ENCODE results near the gene CANT1. TPM values are rescaled to one million over a fixed set of nuclear protein-coding genes. Genes with fewer than 3 reads are reported as not detected.

Gene CANT1
- total RNA-seq, 1 experiment from 2014 or later, result 97.1 TPM

DNA sequence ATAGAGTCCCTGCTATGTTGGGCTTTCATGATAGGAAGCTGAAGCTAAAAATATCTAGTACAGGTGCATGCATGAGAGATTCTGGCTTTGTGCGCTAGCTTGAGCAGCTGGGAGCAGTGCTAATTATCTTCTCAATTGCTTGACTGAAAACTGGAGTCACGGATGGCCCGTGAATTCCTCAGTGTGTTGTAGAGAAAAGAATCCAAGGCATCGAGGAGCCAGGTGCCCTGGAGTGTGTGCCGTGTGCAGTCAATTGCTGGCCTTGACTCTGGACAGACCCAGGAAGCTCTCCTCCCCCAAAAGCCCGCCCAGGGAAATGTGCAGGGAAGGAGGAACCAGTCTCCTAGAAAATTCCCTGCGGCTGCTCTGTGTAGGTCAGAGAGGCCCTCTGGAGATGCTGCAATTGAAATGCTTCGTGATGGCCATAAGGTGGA, 44.1 kb downstream of the CANT1 start:
- Histone ChIP-seq H3K9ac (ENCODE audit: low read length) (no peak overlapping the region), H3K4me3 (replicated peaks in 1 of 2; ENCODE audit: low read depth in 1 of 2, low read length in 2 of 2) (no peak overlapping the region), H3K9me3 (ENCODE audit: control insufficient read depth in 1 of 2, insufficient read depth in 1 of 2, low read depth in 1 of 2, low read length in 2 of 2) (no peaks in the 10 kb centered on the region), H4K20me1 (ENCODE audit: insufficient read depth) (no peaks in the 10 kb centered on the region), H3K27me3 (ENCODE audit: insufficient read depth, low read length) (no peaks in the 10 kb centered on the region), H2AFZ (ENCODE audit: low read depth, low read length, poor library complexity, severe bottlenecking) (no peak overlapping the region), H3K79me2 (ENCODE audit: insufficient read depth, low read length) (peaks cover 7% of the 10 kb centered on the region; the same call in 1 of the 2 replicates), H3K36me3 (ENCODE audit: control insufficient read depth in 1 of 2, insufficient read depth in 2 of 2, low read length in 2 of 2) (peaks cover 6 to 11% of the 10 kb centered on the region in 2 experiments; a peak in 2 of 4 replicates), H3K4me1 (ENCODE audit: control insufficient read depth in 1 of 2, insufficient read depth in 2 of 2, low read length in 2 of 2) (peaks cover 19 to 37% of the 10 kb centered on the region in 2 experiments), H3K27ac (ENCODE audit: low read depth, low read length) (no peak overlapping the region), H3K9me2 (ENCODE audit: insufficient read depth) (no peaks in the 10 kb centered on the region), H3K4me2 (ENCODE audit: low read length) (no peak overlapping the region)
- POLR2A ChIA-PET, result interaction anchor here (1.0 kb wide), 2 partner anchors 99 to 104 kb away, joined by 3 read pairs; no protein-coding TSS in a partner anchor
- no TSS peak for BruUV-seq (replicated peaks)
- TF ChIP-seq ELF1 (IDR thresholded peaks at IDR 0.05; ENCODE audit: borderline replicate concordance, low read depth), result no peak
- no peak for TF ChIP-seq ZNF274 (IDR thresholded peaks at IDR 0.05; ENCODE audit: low read depth, low read length)
- no peak for TF ChIP-seq SP1 (IDR thresholded peaks at IDR 0.05; ENCODE audit: low read depth)
- TF ChIP-seq FOSL1 (IDR thresholded peaks at IDR 0.05; ENCODE audit: low read depth), result no peak
- TF ChIP-seq POLR2A (IDR thresholded peaks at IDR 0.05; ENCODE audit: borderline replicate concordance, extremely low read depth, insufficient read depth, insufficient read length), result no peak
- TF ChIP-seq TCF7L2 (IDR thresholded peaks at IDR 0.05; ENCODE audit: borderline replicate concordance, extremely low read depth, insufficient read depth, insufficient read length), result no peak
- no peak for TF ChIP-seq JUND (IDR thresholded peaks at IDR 0.05)
- TF ChIP-seq, protein P1, sequence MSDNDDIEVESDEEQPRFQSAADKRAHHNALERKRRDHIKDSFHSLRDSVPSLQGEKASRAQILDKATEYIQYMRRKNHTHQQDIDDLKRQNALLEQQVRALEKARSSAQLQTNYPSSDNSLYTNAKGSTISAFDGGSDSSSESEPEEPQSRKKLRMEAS (IDR thresholded peaks at IDR 0.05), result no peak
- no peak for TF ChIP-seq SIN3A (IDR thresholded peaks at IDR 0.05; ENCODE audit: low read depth)
- no peak for TF ChIP-seq CBX3 (IDR thresholded peaks at IDR 0.05; ENCODE audit: low read depth)
- no peak for TF ChIP-seq ZFX (IDR thresholded peaks at IDR 0.05)
- no peak for TF ChIP-seq EZH2 (IDR thresholded peaks at IDR 0.05)
- TF ChIP-seq, protein P2, sequence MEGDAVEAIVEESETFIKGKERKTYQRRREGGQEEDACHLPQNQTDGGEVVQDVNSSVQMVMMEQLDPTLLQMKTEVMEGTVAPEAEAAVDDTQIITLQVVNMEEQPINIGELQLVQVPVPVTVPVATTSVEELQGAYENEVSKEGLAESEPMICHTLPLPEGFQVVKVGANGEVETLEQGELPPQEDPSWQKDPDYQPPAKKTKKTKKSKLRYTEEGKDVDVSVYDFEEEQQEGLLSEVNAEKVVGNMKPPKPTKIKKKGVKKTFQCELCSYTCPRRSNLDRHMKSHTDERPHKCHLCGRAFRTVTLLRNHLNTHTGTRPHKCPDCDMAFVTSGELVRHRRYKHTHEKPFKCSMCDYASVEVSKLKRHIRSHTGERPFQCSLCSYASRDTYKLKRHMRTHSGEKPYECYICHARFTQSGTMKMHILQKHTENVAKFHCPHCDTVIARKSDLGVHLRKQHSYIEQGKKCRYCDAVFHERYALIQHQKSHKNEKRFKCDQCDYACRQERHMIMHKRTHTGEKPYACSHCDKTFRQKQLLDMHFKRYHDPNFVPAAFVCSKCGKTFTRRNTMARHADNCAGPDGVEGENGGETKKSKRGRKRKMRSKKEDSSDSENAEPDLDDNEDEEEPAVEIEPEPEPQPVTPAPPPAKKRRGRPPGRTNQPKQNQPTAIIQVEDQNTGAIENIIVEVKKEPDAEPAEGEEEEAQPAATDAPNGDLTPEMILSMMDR (IDR thresholded peaks at IDR 0.05 in 2 of 3, conservative IDR thresholded peaks at IDR 0.05 in 1 of 3; ENCODE audit: borderline replicate concordance in 1 of 3, insufficient read depth in 1 of 3, low read depth in 2 of 3, low read length in 2 of 3), result no peak
- TF ChIP-seq, protein P3, sequence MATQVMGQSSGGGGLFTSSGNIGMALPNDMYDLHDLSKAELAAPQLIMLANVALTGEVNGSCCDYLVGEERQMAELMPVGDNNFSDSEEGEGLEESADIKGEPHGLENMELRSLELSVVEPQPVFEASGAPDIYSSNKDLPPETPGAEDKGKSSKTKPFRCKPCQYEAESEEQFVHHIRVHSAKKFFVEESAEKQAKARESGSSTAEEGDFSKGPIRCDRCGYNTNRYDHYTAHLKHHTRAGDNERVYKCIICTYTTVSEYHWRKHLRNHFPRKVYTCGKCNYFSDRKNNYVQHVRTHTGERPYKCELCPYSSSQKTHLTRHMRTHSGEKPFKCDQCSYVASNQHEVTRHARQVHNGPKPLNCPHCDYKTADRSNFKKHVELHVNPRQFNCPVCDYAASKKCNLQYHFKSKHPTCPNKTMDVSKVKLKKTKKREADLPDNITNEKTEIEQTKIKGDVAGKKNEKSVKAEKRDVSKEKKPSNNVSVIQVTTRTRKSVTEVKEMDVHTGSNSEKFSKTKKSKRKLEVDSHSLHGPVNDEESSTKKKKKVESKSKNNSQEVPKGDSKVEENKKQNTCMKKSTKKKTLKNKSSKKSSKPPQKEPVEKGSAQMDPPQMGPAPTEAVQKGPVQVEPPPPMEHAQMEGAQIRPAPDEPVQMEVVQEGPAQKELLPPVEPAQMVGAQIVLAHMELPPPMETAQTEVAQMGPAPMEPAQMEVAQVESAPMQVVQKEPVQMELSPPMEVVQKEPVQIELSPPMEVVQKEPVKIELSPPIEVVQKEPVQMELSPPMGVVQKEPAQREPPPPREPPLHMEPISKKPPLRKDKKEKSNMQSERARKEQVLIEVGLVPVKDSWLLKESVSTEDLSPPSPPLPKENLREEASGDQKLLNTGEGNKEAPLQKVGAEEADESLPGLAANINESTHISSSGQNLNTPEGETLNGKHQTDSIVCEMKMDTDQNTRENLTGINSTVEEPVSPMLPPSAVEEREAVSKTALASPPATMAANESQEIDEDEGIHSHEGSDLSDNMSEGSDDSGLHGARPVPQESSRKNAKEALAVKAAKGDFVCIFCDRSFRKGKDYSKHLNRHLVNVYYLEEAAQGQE (IDR thresholded peaks at IDR 0.05; ENCODE audit: low read depth), result no peak
- no peak for TF ChIP-seq POLR2AphosphoS5 (IDR thresholded peaks at IDR 0.05; ENCODE audit: low read depth, low read length)
- no peak for TF ChIP-seq EGR1 (IDR thresholded peaks at IDR 0.05; ENCODE audit: low read depth)
- intact Hi-C loops (cut with micrococcal nuclease), result no loop called here
- RAD21 ChIA-PET (ENCODE audit: low non-redundant PET in 1 of 2, low total read pairs in 2 of 2, uncharacterized antibody in 2 of 2, unreplicated experiment in 2 of 2), result no interaction called here
- ATAC-seq (no peak), DNase-seq (ENCODE audit: low read depth, low spot score) (no peak)
- CTCF ChIA-PET, result interaction anchor here (1.6 to 3.2 kb wide), 2 partner anchors 10 to 100 kb away, joined by 4 to 13 read pairs; no protein-coding TSS in a partner anchor

All from HCT116 (cell line).